Mammary epithelial cell (primary cell): Measurements from ENCODE around the gene ADCY5.

Source experiments
- EZH2 ChIP-seq: IDR thresholded peaks from 2 replicates; pipeline ENCODE4 v1.6.1; 2012; ENCODE audit warnings: low read length, inconsistent platforms, borderline replicate concordance
- TF ChIP-seq, protein P1 (sequence below), 2 donors: IDR thresholded peaks in 1 of 2; conservative IDR thresholded peaks in 1 of 2; 2 replicates each; pipeline ENCODE4 v1.5.1; 2011 to 2012; ENCODE audit warnings: inconsistent platforms in 2 of 2, low read length in 2 of 2, mild to moderate bottlenecking in 2 of 2, control low read depth in 1 of 2, low read depth in 1 of 2; ENCODE audit not compliant: insufficient read depth in 1 of 2; ENCODE audit errors: extremely low read depth in 1 of 2

DNA sequence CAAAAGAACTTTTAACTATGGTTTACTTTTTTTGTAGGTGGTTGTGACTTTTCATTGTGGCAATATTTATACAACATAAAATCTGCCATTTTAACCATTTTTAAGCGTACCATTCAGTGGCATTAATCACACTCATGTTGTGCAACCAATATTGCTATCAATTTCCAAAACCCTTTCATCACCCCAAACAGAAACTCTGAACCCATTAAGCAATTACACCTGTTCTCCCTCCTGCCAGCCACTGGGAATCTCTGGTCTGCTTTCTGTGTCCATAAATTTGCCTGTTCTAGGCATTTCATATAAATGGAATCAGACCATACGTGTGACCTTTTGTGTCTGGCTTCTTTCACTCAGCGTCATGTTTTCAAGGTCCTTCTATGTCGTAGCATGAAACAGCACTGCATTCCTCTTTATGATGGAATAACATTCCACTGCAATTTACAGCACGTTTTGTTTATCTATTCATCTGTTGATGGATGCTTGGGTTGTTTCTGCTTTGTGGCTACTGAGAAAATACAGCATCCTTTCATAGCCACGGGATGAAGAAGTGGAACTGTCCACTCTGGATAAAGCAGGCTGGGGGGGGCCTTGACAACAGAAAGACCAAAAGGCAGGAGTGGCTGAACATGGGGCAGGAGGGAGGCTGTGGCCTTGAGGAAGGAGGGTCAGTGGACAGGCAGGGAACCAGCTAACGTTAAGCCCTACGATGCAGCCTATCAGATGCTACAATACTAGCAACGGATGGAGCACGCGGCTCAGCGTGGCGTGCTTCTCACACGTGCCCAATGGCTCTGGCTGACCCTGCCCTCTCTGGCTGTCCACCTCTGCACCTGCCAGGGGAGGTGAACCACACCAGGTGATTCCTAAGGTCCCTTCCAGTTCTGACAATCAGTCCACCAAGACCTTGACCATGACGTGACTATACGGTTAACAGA, 136.3 kb downstream of the ADCY5 start:
- TF ChIP-seq, protein P1, sequence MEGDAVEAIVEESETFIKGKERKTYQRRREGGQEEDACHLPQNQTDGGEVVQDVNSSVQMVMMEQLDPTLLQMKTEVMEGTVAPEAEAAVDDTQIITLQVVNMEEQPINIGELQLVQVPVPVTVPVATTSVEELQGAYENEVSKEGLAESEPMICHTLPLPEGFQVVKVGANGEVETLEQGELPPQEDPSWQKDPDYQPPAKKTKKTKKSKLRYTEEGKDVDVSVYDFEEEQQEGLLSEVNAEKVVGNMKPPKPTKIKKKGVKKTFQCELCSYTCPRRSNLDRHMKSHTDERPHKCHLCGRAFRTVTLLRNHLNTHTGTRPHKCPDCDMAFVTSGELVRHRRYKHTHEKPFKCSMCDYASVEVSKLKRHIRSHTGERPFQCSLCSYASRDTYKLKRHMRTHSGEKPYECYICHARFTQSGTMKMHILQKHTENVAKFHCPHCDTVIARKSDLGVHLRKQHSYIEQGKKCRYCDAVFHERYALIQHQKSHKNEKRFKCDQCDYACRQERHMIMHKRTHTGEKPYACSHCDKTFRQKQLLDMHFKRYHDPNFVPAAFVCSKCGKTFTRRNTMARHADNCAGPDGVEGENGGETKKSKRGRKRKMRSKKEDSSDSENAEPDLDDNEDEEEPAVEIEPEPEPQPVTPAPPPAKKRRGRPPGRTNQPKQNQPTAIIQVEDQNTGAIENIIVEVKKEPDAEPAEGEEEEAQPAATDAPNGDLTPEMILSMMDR (conservative IDR thresholded peaks at IDR 0.05 in 1 of 2, IDR thresholded peaks at IDR 0.05 in 1 of 2; ENCODE audit: extremely low read depth in 1 of 2, insufficient read depth in 1 of 2, low read depth in 1 of 2, low read length in 2 of 2): no peak
- TF ChIP-seq EZH2: no peak
